ENCODE data around the gene LRP2. TPM values are rescaled to one million over a fixed set of nuclear protein-coding genes. Genes with fewer than 3 reads are reported as not detected.

LRP2 gene
- total and polyA plus RNA-seq, 2 of the 4 experiments (the other 2 are of a cell fraction): not detected

DNA sequence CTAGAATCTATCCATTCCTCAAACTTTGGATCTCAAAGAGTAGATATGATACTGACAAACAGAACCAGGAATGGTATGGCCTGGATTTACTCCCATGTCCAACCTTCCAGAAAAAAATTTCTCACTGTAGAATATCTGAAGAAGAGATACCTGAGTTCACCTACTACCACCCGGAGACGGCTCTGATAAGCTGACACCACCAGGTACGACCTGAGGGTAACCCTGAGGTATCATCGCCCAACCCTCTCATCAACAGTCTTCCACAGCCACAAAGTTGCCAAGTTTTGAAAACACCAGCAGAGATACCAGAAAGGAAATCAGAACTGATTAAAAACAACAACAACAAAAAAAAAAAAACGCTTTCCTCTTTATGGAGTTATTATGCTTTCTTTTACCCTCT, 102.9 kb downstream of the LRP2 start:
- Histone ChIP-seq H2BK5ac (ENCODE audit: low read depth, low read length, poor library complexity, severe bottlenecking) (no peak overlapping the region), H3K9me1 (ENCODE audit: insufficient read depth, low read length) (no peaks in the 10 kb centered on the region), H3K4me1 (ENCODE audit: control insufficient read depth, insufficient read depth, low read length) (no peaks in the 10 kb centered on the region), H3K27ac (ENCODE audit: insufficient read depth, low read length) (no peak overlapping the region), H4K8ac (ENCODE audit: low read depth in 2 of 2, low read length in 2 of 2) (no peak overlapping the region), H3K4ac (ENCODE audit: low read depth, low read length) (no peak overlapping the region), H3K27me3 (ENCODE audit: control insufficient read depth, insufficient read depth, low read length) (no peaks in the 10 kb centered on the region), H3K36me3 (ENCODE audit: control insufficient read depth, insufficient read depth, low read length) (no peaks in the 10 kb centered on the region), H2BK20ac (ENCODE audit: low read depth, low read length) (no peak overlapping the region), H2AK5ac (ENCODE audit: low read depth, low read length) (no peak overlapping the region), H4K91ac (ENCODE audit: insufficient read depth, low read depth, low read length) (no peak overlapping the region), H3K4me3 (ENCODE audit: insufficient read depth, low read depth, low read length) (no peak overlapping the region), H3K23ac (ENCODE audit: low read depth, low read length) (no peak overlapping the region), H3K56ac (ENCODE audit: extremely low read depth, insufficient read depth, low read length) (no peak overlapping the region), H3K18ac (ENCODE audit: low read depth, low read length) (no peak overlapping the region), H3K4me2 (ENCODE audit: low read depth, low read length) (no peak overlapping the region), H3K14ac (replicated peaks; ENCODE audit: low read depth, low read length) (no peak overlapping the region), H2BK120ac (ENCODE audit: low read depth, low read length) (no peak overlapping the region), H4K20me1 (ENCODE audit: insufficient read depth, low read length) (no peaks in the 10 kb centered on the region), H2AK9ac (replicated peaks; ENCODE audit: low read depth, low read length, poor library complexity) (no peak overlapping the region), H2BK15ac (ENCODE audit: low read depth, low read length) (no peak overlapping the region), H3K9ac (ENCODE audit: low read depth, low read length) (no peak overlapping the region), H2AFZ (replicated peaks; ENCODE audit: low read length, poor library complexity) (no peak overlapping the region), H3K9me3 (ENCODE audit: control insufficient read depth, insufficient read depth, low read length) (peaks cover 4% of the 10 kb centered on the region), H4K5ac (ENCODE audit: low read depth, low read length) (no peak overlapping the region), H3K79me1 (ENCODE audit: low read depth in 1 of 2, low read length in 2 of 2) (no peaks in the 10 kb centered on the region)
- dilution Hi-C loops (cut with HindIII; ENCODE audit: low sequenced_read_pairs, unreplicated experiment): no loop called here
- intact Hi-C loops (cut with micrococcal nuclease): no loop called here
- ChIA-PET POLR2A (ENCODE audit: unreplicated experiment) (no interaction called here), CTCF (no interaction called here)
- ATAC-seq (ENCODE audit: low read depth): no peak
- no CpG with 5 or more reads among the region's 5 CpGs for WGBS, 2 experiments (ENCODE audit: extremely low coverage in 2 of 2, insufficient read length in 1 of 2)
- BruUV-seq (replicated peaks): no TSS peak
- in situ Hi-C loops (cut with MboI; ENCODE audit: low sequenced_read_pairs): no loop called here
- TF ChIP-seq, protein P1, sequence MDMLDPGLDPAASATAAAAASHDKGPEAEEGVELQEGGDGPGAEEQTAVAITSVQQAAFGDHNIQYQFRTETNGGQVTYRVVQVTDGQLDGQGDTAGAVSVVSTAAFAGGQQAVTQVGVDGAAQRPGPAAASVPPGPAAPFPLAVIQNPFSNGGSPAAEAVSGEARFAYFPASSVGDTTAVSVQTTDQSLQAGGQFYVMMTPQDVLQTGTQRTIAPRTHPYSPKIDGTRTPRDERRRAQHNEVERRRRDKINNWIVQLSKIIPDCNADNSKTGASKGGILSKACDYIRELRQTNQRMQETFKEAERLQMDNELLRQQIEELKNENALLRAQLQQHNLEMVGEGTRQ (IDR thresholded peaks at IDR 0.05; ENCODE audit: low read depth, low read length): no peak
- TF ChIP-seq ELK1 (IDR thresholded peaks at IDR 0.05; ENCODE audit: borderline replicate concordance, low read depth, low read length) (no peak), CHD1 (IDR thresholded peaks at IDR 0.05; ENCODE audit: low read depth, low read length) (no peak), BHLHE40 (IDR thresholded peaks at IDR 0.05; ENCODE audit: low read depth, low read length) (no peak), RAD21 (IDR thresholded peaks at IDR 0.05; ENCODE audit: low read length) (no peak), CEBPB (IDR thresholded peaks at IDR 0.05; ENCODE audit: low read depth, low read length) (no peak), POLR2A (IDR thresholded peaks at IDR 0.05; ENCODE audit: low read depth, low read length) (no peak), SMC3 (IDR thresholded peaks at IDR 0.05; ENCODE audit: low read depth, low read length) (no peak), NFE2L2 (IDR thresholded peaks at IDR 0.05; ENCODE audit: low read depth, low read length) (no peak), FOS (IDR thresholded peaks at IDR 0.05; ENCODE audit: low read depth, low read length) (no peak), MXI1 (IDR thresholded peaks at IDR 0.05; ENCODE audit: borderline replicate concordance, low read depth, low read length) (no peak), MAFK (IDR thresholded peaks at IDR 0.05; ENCODE audit: low read depth, low read length) (no peak), MAZ (IDR thresholded peaks at IDR 0.05; ENCODE audit: borderline replicate concordance, low read depth, low read length) (no peak), RFX5 (IDR thresholded peaks at IDR 0.05; ENCODE audit: low read depth, low read length) (no peak), RCOR1 (IDR thresholded peaks at IDR 0.05; ENCODE audit: insufficient replicate concordance, low read length) (no peak)
- TF ChIP-seq, protein P2, sequence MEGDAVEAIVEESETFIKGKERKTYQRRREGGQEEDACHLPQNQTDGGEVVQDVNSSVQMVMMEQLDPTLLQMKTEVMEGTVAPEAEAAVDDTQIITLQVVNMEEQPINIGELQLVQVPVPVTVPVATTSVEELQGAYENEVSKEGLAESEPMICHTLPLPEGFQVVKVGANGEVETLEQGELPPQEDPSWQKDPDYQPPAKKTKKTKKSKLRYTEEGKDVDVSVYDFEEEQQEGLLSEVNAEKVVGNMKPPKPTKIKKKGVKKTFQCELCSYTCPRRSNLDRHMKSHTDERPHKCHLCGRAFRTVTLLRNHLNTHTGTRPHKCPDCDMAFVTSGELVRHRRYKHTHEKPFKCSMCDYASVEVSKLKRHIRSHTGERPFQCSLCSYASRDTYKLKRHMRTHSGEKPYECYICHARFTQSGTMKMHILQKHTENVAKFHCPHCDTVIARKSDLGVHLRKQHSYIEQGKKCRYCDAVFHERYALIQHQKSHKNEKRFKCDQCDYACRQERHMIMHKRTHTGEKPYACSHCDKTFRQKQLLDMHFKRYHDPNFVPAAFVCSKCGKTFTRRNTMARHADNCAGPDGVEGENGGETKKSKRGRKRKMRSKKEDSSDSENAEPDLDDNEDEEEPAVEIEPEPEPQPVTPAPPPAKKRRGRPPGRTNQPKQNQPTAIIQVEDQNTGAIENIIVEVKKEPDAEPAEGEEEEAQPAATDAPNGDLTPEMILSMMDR (conservative IDR thresholded peaks at IDR 0.05; ENCODE audit: low read depth, low read length): no peak
- no peak for DNase-seq
